ENCODE data around the gene SET.

Gene SET

DNA sequence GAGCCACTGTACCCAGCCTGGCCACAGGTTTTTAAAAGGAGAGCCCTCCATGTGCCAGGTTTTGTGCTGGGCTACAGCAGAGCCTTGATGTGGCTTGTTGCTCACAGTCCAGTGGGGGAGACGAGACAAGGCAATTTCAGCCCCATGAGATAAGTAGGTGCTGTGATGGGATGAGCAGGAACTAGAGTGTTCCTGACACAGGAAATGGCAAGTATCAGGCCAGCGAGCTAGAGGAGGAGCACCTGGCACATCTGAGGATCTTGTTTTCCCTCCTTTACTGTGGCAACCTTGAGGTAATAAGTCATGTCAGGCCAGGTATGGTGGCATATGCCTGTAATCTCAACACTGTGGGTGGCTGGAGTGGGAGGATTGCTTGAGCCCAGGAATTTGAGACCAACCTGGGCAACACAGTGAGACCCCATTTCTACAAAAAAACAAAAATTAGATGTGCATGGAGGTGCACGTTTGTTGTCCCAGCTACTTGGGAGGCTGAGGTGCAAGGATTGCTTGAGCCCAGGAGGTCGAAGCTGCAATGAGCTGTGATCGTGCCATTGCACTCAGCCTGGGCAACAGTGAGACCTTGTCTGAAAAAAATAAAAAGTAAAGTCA is 38.7 kb downstream of the SET start:
- no peak for DNase-seq (ENCODE audit: extremely low spot score)
- no peak for TF ChIP-seq ZNF384 (IDR thresholded peaks at IDR 0.05)
- ChIA-PET POLR2A (no interaction called here), CTCF (no interaction called here)

DNA sequence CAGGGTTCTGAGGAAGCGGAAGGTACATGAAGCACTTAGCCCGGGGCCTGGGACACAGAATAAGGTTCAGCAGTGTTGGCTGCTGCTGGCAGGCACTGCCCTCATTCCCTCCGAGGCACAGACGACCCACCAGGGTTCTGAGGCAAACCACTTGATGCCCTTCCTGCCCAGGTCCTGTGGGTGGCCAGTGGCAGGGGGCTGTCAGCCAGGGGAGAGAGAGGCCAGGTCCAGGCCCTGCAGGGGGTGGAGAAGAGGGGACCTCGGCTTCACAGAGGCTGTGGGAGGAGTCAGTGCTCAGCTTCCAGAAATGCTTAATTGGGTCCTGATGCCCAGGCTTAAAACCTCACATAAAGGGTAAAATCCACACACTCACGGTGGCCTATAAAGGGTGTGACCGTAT is 39.3 kb downstream of the SET start:
- POLR2A ChIA-PET: no interaction called here
- CTCF ChIA-PET: no interaction called here

DNA sequence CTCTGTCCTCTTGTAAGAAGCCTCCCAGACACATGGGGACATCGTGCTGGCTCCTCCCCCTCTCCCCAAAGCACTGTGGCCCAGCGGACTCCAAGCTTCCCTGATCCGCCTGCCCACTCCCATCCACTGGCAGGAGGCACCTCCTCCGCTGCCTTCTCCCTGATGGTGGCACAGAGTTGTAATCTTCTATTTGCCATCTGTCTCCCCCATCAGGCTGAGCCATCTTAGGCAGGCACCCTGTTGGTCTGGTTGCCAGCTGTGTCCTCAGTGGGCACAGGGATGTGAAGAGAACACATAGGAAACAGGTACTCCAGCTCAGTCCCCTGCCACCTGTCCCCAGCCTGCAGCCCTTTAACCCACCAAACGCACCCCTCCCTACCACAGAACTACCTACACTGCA is 40.3 kb downstream of the SET start:
- ChIA-PET CTCF (no interaction called here), POLR2A (no interaction called here)
- DNase-seq (ENCODE audit: extremely low spot score): no peak
- TF ChIP-seq FOXK2 (IDR thresholded peaks at IDR 0.05) (no peak), ELF4 (IDR thresholded peaks at IDR 0.05) (no peak), BHLHE40 (IDR thresholded peaks at IDR 0.05; ENCODE audit: borderline replicate concordance) (no peak), LEF1 (IDR thresholded peaks at IDR 0.05; ENCODE audit: borderline replicate concordance) (no peak), SP1 (IDR thresholded peaks at IDR 0.05) (no peak)

More for the DNA sequence above, 39.3 kb downstream of the SET start:
- TF ChIP-seq HDGF (IDR thresholded peaks at IDR 0.05; ENCODE audit: borderline replicate concordance) (no peak), ARNT (IDR thresholded peaks at IDR 0.05) (no peak), FOXK2 (IDR thresholded peaks at IDR 0.05) (no peak), BHLHE40 (IDR thresholded peaks at IDR 0.05; ENCODE audit: borderline replicate concordance) (no peak), CTBP1 (IDR thresholded peaks at IDR 0.05; ENCODE audit: borderline replicate concordance) (no peak), LEF1 (IDR thresholded peaks at IDR 0.05; ENCODE audit: borderline replicate concordance) (no peak), L3MBTL2 (conservative IDR thresholded peaks at IDR 0.05) (no peak), FOXM1 (IDR thresholded peaks at IDR 0.05; ENCODE audit: borderline replicate concordance) (no peak), TARDBP (IDR thresholded peaks at IDR 0.05) (no peak), SP1 (IDR thresholded peaks at IDR 0.05) (no peak), ZNF384 (IDR thresholded peaks at IDR 0.05) (no peak), FOXA1 (IDR thresholded peaks at IDR 0.05) (no peak), NFRKB (IDR thresholded peaks at IDR 0.05) (no peak), ELF4 (IDR thresholded peaks at IDR 0.05) (no peak)
- TF ChIP-seq, protein P1, sequence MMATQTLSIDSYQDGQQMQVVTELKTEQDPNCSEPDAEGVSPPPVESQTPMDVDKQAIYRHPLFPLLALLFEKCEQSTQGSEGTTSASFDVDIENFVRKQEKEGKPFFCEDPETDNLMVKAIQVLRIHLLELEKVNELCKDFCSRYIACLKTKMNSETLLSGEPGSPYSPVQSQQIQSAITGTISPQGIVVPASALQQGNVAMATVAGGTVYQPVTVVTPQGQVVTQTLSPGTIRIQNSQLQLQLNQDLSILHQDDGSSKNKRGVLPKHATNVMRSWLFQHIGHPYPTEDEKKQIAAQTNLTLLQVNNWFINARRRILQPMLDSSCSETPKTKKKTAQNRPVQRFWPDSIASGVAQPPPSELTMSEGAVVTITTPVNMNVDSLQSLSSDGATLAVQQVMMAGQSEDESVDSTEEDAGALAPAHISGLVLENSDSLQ (IDR thresholded peaks at IDR 0.05): no peak
- DNase-seq (ENCODE audit: extremely low spot score): no peak

DNA sequence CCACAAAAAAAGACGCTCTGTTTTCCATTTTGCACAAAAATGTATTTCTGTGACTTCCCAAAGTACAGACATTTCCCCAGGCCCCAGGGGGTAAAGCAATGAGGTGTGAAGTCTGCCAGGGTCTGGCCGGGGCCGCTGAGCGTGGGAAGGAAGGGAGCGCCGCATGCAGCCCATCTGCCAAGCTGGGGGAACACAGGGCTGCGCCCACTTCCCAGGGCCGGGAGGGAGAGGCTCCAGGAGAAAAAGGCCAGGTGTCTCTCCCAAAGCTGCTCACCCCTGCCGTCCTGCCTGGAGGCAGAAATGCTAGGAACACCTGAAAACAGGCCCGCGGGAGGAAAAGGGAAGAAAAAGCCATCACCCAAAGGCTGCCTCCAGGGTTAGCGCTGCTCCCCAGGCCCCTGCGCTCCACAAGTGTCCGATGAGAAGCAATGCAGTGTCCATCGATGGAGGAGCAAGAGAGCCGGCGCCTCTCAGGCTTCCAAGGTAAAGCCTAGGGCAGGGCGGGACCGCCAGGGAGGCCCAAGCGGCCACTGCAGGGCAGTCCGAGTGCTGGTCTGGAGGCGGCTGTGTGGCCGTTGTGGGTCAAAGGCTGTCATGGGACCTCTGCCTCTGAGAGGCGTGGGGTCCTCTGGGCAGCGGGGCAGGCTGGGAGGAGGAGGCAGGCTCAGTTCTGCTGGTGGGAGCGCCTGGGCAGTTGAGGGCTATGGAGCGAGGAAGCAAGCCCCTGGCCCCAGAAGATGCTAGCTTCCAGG is 40.9 kb downstream of the SET start:
- DNase-seq (ENCODE audit: extremely low spot score): no peak
- no peak for TF ChIP-seq HDGF (IDR thresholded peaks at IDR 0.05; ENCODE audit: borderline replicate concordance)
- no peak for TF ChIP-seq FOXA1 (IDR thresholded peaks at IDR 0.05)
- TF ChIP-seq BHLHE40 (IDR thresholded peaks at IDR 0.05; ENCODE audit: borderline replicate concordance): no peak
- TF ChIP-seq ARNT (IDR thresholded peaks at IDR 0.05): no peak
- no peak for TF ChIP-seq ELF4 (IDR thresholded peaks at IDR 0.05)
- no peak for TF ChIP-seq TARDBP (IDR thresholded peaks at IDR 0.05)
- no peak for TF ChIP-seq LEF1 (IDR thresholded peaks at IDR 0.05; ENCODE audit: borderline replicate concordance)
- TF ChIP-seq ZNF384 (IDR thresholded peaks at IDR 0.05): no peak
- TF ChIP-seq SUZ12 (IDR thresholded peaks at IDR 0.05): no peak
- TF ChIP-seq NFRKB (IDR thresholded peaks at IDR 0.05): no peak
- no peak for TF ChIP-seq FOXK2 (IDR thresholded peaks at IDR 0.05)
- no peak for TF ChIP-seq L3MBTL2 (conservative IDR thresholded peaks at IDR 0.05)
- TF ChIP-seq CTBP1 (IDR thresholded peaks at IDR 0.05; ENCODE audit: borderline replicate concordance): no peak
- TF ChIP-seq FOXM1 (IDR thresholded peaks at IDR 0.05; ENCODE audit: borderline replicate concordance): no peak
- no peak for TF ChIP-seq SP1 (IDR thresholded peaks at IDR 0.05)
- ChIA-PET POLR2A (no interaction called here), CTCF (no interaction called here)

DNA sequence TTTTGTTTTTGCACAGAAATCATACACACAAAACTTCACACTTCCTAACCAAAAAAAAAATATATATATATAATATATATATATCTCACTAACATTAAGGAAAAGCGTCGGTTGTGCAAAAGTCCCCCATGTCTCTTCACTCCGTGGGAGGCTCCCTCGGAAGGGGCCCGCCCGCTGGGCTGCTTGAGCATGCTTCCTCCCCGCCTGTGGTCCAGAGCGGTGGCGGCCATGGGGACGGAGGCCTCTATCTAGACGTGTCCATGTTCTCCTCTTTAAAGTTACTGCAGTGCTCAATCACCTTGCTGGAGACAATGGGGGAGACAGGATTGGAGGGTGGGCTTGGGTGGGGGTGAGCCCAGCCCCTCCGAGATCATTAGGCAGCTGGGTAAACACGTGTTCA is 42.1 kb downstream of the SET start:
- DNase-seq (ENCODE audit: extremely low spot score): no peak
- ChIA-PET POLR2A (no interaction called here), CTCF (no interaction called here)
- no peak for TF ChIP-seq ZNF384 (IDR thresholded peaks at IDR 0.05)

DNA sequence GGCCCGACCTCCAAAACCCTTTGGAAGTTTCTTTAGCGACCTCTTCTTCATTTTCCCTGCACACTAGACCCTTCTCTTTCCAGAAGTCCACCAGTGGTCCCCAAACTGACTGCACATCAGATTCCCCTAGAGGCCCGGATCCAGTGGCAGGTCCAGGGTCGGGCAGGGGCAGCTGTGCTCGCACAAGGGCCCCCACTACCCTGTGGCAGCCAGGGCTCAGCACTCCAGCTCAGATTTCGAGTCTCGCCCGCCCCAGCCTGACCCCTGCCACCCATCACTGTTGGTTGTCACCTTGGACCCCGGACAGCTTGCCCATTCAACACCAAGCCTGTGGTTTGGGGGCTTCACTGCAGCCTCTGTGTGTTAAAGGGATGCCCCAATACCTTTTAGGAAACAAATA is 42.7 kb downstream of the SET start:
- no peak for DNase-seq (ENCODE audit: extremely low spot score)
- TF ChIP-seq, protein P1 (IDR thresholded peaks at IDR 0.05): no peak
- TF ChIP-seq LEF1 (IDR thresholded peaks at IDR 0.05; ENCODE audit: borderline replicate concordance) (no peak), SP1 (IDR thresholded peaks at IDR 0.05) (no peak), HDGF (IDR thresholded peaks at IDR 0.05; ENCODE audit: borderline replicate concordance) (no peak), ARNT (IDR thresholded peaks at IDR 0.05) (no peak), L3MBTL2 (conservative IDR thresholded peaks at IDR 0.05) (no peak), ZNF384 (IDR thresholded peaks at IDR 0.05) (no peak), NFRKB (IDR thresholded peaks at IDR 0.05) (no peak)
- ChIA-PET CTCF (no interaction called here), POLR2A (no interaction called here)

DNA sequence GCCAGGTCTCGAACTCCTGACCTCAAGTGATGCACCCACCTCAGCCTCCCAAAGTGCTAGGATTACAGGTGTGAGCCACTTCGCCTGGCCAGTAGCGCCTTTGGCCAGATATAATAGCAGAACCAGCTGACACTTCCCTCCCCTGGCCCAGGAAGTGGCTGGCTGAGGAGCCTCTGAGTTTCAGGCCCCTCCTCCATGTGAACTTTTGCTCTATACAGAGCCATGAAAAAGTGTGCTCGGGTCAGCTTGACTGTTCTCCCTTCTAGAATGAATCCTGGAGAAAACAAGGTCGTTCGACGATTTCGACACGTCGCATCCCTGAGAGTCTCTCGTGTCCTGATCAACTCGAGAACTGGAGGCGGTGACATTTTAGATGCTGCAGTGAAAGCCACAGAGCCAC is 43.6 kb downstream of the SET start:
- DNase-seq (ENCODE audit: extremely low spot score): no peak
- ChIA-PET POLR2A (no interaction called here), CTCF (interaction anchor here (0.6 to 1.5 kb wide), 4 partner anchors 10 to 228 kb away, joined by 3 to 5 read pairs (median 3); no protein-coding TSS in a partner anchor)
- TF ChIP-seq ARNT (IDR thresholded peaks at IDR 0.05) (no peak), ZNF384 (IDR thresholded peaks at IDR 0.05) (no peak), SP1 (IDR thresholded peaks at IDR 0.05) (no peak), SUZ12 (IDR thresholded peaks at IDR 0.05) (no peak), LEF1 (IDR thresholded peaks at IDR 0.05; ENCODE audit: borderline replicate concordance) (no peak), ELF4 (IDR thresholded peaks at IDR 0.05) (no peak), L3MBTL2 (conservative IDR thresholded peaks at IDR 0.05) (no peak), FOXM1 (IDR thresholded peaks at IDR 0.05; ENCODE audit: borderline replicate concordance) (no peak), CTBP1 (IDR thresholded peaks at IDR 0.05; ENCODE audit: borderline replicate concordance) (no peak), HDGF (IDR thresholded peaks at IDR 0.05; ENCODE audit: borderline replicate concordance) (no peak), BHLHE40 (IDR thresholded peaks at IDR 0.05; ENCODE audit: borderline replicate concordance) (no peak), NFRKB (IDR thresholded peaks at IDR 0.05) (no peak), FOXA1 (IDR thresholded peaks at IDR 0.05) (no peak), FOXK2 (IDR thresholded peaks at IDR 0.05) (no peak), TARDBP (IDR thresholded peaks at IDR 0.05) (no peak)
- TF ChIP-seq, protein P1 (IDR thresholded peaks at IDR 0.05): no peak

Measured in HEK293T (cell line).